OCI-LY7 (cell line): ENCODE results near the gene LRP5. TPM values are rescaled to one million over a fixed set of nuclear protein-coding genes. Genes with fewer than 3 reads are reported as not detected.

Experiments used
- BruUV-seq: library from RNA; stranded (reverse); fragments of 400-500 nt; replicated peaks from 2 replicates; lab custom pipeline; 2021; lab: Mats Ljungman, UMichigan
- CTCF ChIA-PET: fragments of 300-600 bp; sonication (Branson Sonifier 250); formaldehyde crosslinking; loops from one replicate; lab custom pipeline; 2022; ENCODE audit warnings: antibody characterized with exemption; ENCODE audit not compliant: unreplicated experiment; lab: Charles Lee
- POLR2A ChIA-PET: fragments of 300-600 bp; sonication (Branson Sonifier 250); formaldehyde crosslinking; loops from one replicate; lab custom pipeline; 2022; ENCODE audit warnings: antibody characterized with exemption; lab: Charles Lee
- DNase-seq: peaks from one replicate; pipeline ENCODE4 v3.0.0-alpha.2; 2015; ENCODE audit warnings: low spot score
- H2AFZ ChIP-seq: fragments of 200-600 bp; sonication (generic), shearing (Covaris generic); 2 replicates; pipeline ENCODE4 v1.6.1; 2014; ENCODE audit warnings: mild to moderate bottlenecking, antibody characterized with exemption, low read length, moderate library complexity
- H3K27ac ChIP-seq: fragments of 200-600 bp; sonication (generic); 2 replicates; pipeline ENCODE4 v1.5.1; 2014; ENCODE audit warnings: mixed run types, low read depth, mild to moderate bottlenecking, moderate library complexity, low read length, inconsistent platforms; ENCODE audit not compliant: poor library complexity, severe bottlenecking
- H3K36me3 ChIP-seq: fragments of 200-600 bp; sonication (generic); 2 replicates; pipeline ENCODE4 v1.6.1; 2014; ENCODE audit warnings: mild to moderate bottlenecking, antibody characterized with exemption, low read length, moderate library complexity, mixed read lengths; ENCODE audit not compliant: insufficient read depth
- H3K4me1 ChIP-seq: fragments of 200-600 bp; sonication (generic); 2 replicates; pipeline ENCODE4 v1.5.1; 2014; ENCODE audit warnings: mild to moderate bottlenecking, low read length; ENCODE audit not compliant: insufficient read depth, poor library complexity, severe bottlenecking
- H3K4me2 ChIP-seq: fragments of 200-600 bp; sonication (generic); 2 replicates; pipeline ENCODE4 v1.6.1; 2014; ENCODE audit warnings: mild to moderate bottlenecking, low read length
- H3K4me3 ChIP-seq: fragments of 200-600 bp; sonication (generic); 2 replicates; pipeline ENCODE4 v1.5.1; 2014; ENCODE audit warnings: mild to moderate bottlenecking, low read depth, low read length; ENCODE audit not compliant: poor library complexity, severe bottlenecking
- H3K79me2 ChIP-seq: fragments of 200-600 bp; sonication (generic); 2 replicates; pipeline ENCODE4 v1.6.1; 2016; ENCODE audit warnings: low read depth, mild to moderate bottlenecking, low read length, moderate library complexity, mixed read lengths; ENCODE audit not compliant: insufficient read depth
- H3K9me2 ChIP-seq: fragments of 200-600 bp; sonication (generic); 2 replicates; pipeline ENCODE4 v1.6.1; 2016; ENCODE audit warnings: mild to moderate bottlenecking, low read length, mixed read lengths; ENCODE audit not compliant: insufficient read depth
- H3K9me3 ChIP-seq: fragments of 200-600 bp; sonication (generic); 2 replicates; pipeline ENCODE4 v1.6.1; 2014; ENCODE audit warnings: mild to moderate bottlenecking, mixed run types, low read length, mixed read lengths
- H4K20me1 ChIP-seq: fragments of 200-600 bp; sonication (generic); 2 replicates; pipeline ENCODE4 v1.6.1; 2014; ENCODE audit warnings: mild to moderate bottlenecking, antibody characterized with exemption, low read length, moderate library complexity, mixed read lengths; ENCODE audit not compliant: insufficient read depth
- EZH2phosphoT487 ChIP-seq: fragments of 200-600 bp; sonication (generic); IDR thresholded peaks from 2 replicates; pipeline ENCODE4 v1.6.1; 2018; ENCODE audit warnings: low read depth, borderline replicate concordance, mild to moderate bottlenecking, mixed run types, antibody characterized with exemption, low read length, moderate library complexity, mixed read lengths
- intact Hi-C: fragments of 100-400 bp; cut with micrococcal nuclease; formaldehyde crosslinking; loops from one replicate; pipeline ENCODE4 v1.10.0; 2022; ENCODE audit not compliant: unreplicated experiment
- total RNA-seq, 2 experiments: library from RNA; depleted of rRNA in 1 of 2; stranded (reverse); fragments of >200 nt in 1 of 2; shearing (Covaris generic) in 1 of 2; gene quantifications; 2 replicates each; pipeline ENCODE4 v1.2.3, GENCODE V29; 2014 to 2022
- TF ChIP-seq, protein P1 (sequence below): fragments of 200-600 bp; sonication (generic); conservative IDR thresholded peaks from 2 replicates; pipeline ENCODE4 v1.5.1; 2014; ENCODE audit warnings: mild to moderate bottlenecking, antibody characterized with exemption, low read length, moderate library complexity, mixed read lengths

The LRP5 gene
- total RNA-seq, 2 experiments from 2014 or later = 0.60 TPM; not detected in 1

DNA sequence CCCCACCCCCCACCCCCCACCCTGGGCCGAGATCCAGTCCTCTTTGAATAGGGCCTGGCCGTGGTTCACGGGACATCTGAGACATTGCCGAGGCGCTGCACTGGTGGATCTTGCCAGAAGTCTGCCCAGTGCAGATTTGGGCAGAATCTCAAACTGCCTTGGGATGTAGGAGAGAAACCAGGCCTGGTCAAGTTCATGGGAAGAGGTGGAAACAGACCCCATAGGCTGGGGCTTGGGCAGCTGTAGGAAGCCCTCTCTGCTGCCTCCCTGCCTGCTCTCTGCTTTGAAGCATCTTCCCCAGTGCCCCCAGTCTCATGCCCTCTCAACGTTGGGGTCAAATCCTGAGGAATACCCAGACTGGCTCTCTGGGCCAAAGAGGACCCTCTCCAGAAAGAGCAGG, 132.2 kb downstream of the LRP5 start:
- no peaks in the 10 kb centered on the region for H3K9me2 ChIP-seq
- H2AFZ ChIP-seq = no peak overlapping the region
- no peak overlapping the region for H3K4me2 ChIP-seq
- peaks cover 29% of the 10 kb centered on the region for H3K4me1 ChIP-seq
- CTCF ChIA-PET = no interaction called here
- DNase-seq = no peak
- TF ChIP-seq, protein P1, sequence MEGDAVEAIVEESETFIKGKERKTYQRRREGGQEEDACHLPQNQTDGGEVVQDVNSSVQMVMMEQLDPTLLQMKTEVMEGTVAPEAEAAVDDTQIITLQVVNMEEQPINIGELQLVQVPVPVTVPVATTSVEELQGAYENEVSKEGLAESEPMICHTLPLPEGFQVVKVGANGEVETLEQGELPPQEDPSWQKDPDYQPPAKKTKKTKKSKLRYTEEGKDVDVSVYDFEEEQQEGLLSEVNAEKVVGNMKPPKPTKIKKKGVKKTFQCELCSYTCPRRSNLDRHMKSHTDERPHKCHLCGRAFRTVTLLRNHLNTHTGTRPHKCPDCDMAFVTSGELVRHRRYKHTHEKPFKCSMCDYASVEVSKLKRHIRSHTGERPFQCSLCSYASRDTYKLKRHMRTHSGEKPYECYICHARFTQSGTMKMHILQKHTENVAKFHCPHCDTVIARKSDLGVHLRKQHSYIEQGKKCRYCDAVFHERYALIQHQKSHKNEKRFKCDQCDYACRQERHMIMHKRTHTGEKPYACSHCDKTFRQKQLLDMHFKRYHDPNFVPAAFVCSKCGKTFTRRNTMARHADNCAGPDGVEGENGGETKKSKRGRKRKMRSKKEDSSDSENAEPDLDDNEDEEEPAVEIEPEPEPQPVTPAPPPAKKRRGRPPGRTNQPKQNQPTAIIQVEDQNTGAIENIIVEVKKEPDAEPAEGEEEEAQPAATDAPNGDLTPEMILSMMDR = no peak
- TF ChIP-seq EZH2phosphoT487 = no peak
- no peak overlapping the region for H3K4me3 ChIP-seq
- no peaks in the 10 kb centered on the region for H3K36me3 ChIP-seq
- BruUV-seq = no TSS peak
- no peaks in the 10 kb centered on the region for H3K79me2 ChIP-seq
- intact Hi-C loops = no loop called here
- POLR2A ChIA-PET = no interaction called here
- no peak overlapping the region for H3K27ac ChIP-seq
- H4K20me1 ChIP-seq = no peaks in the 10 kb centered on the region
- H3K9me3 ChIP-seq = no peaks in the 10 kb centered on the region

DNA sequence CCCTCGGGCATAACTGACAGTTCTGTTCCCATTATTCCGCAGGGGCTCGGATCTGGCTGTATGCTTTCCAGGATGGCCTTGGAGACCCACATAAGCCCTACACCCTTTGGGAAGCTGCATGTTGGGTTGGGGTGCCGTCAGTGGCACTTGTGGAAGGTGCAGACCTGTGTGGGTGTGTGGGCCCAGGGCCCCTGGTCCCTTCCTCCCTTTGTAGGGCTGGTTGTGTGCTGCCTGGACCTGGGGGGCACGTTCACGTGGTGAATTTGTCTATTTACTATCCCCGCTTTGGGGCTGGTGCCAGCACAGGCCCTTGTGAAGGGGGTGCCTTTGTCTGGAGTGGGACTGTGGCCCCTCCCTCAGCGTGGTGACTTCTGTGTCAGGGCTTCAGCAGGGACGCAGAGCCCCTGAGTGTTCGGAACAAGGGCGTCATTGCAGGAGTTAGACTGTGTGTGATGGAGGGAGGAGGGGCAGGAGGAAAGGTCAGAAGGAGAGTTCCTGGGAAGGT, 133.2 kb downstream of the LRP5 start:
- Histone ChIP-seq H4K20me1 (no peaks in the 10 kb centered on the region), H3K9me3 (no peaks in the 10 kb centered on the region), H3K4me3 (no peak overlapping the region), H3K9me2 (no peaks in the 10 kb centered on the region), H3K79me2 (no peaks in the 10 kb centered on the region), H3K27ac (no peak overlapping the region), H3K4me1 (peaks cover 22% of the 10 kb centered on the region), H2AFZ (no peak overlapping the region), H3K36me3 (no peaks in the 10 kb centered on the region), H3K4me2 (no peak overlapping the region)
- ChIA-PET POLR2A (no interaction called here), CTCF (no interaction called here)
- TF ChIP-seq, protein P1 = no peak
- no peak for TF ChIP-seq EZH2phosphoT487
- intact Hi-C loops = loop anchor here (5.0 kb wide), 3 partner anchors 33 to 188 kb away; no protein-coding TSS in a partner anchor
- no TSS peak for BruUV-seq
- no peak for DNase-seq

DNA sequence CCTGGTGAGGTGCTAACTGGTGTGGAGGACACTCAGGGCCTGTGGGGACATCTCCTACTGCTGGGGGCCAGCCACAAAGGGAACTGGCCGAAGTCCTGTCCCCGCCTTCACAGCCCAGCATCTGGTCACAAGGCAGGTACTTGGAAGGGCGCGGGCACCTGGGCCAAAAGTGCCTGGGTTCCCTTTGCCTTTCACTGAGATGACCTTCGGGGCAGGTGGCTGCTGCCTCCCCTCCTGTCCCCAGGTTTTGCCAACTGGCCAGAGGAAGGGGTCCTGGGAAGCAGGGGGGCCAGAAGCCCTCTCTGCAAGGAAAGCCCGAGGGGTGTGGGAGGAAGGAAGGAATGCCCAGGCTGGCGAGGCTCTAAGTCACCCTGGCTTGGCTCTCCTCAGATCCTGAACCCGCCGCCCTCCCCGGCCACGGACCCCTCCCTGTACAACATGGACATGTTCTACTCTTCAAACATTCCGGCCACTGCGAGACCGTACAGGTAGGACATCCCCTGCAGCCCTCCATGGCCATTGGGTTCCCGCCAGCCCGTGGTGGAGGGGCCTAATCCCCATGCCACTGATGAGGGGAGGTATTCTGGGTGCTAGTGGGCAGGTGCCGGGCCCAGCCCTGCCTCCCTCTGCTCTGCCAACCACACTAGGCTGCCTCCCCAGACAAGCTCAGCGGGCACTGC, 133.8 kb downstream of the LRP5 start:
- Histone ChIP-seq H3K27ac (no peak overlapping the region), H3K4me2 (no peak overlapping the region), H3K4me1 (peaks cover 16% of the 10 kb centered on the region), H4K20me1 (no peaks in the 10 kb centered on the region), H3K9me2 (no peaks in the 10 kb centered on the region), H2AFZ (no peak overlapping the region), H3K36me3 (no peaks in the 10 kb centered on the region), H3K9me3 (no peaks in the 10 kb centered on the region), H3K4me3 (no peak overlapping the region), H3K79me2 (no peaks in the 10 kb centered on the region)
- intact Hi-C loops = loop anchor here (5.0 kb wide), 3 partner anchors 34 to 189 kb away; no protein-coding TSS in a partner anchor
- ChIA-PET POLR2A (no interaction called here), CTCF (no interaction called here)
- no peak for DNase-seq
- BruUV-seq = no TSS peak
- TF ChIP-seq EZH2phosphoT487 = no peak
- TF ChIP-seq, protein P1 = no peak
